Measurements from ENCODE around the gene RABGGTA.

DNA sequence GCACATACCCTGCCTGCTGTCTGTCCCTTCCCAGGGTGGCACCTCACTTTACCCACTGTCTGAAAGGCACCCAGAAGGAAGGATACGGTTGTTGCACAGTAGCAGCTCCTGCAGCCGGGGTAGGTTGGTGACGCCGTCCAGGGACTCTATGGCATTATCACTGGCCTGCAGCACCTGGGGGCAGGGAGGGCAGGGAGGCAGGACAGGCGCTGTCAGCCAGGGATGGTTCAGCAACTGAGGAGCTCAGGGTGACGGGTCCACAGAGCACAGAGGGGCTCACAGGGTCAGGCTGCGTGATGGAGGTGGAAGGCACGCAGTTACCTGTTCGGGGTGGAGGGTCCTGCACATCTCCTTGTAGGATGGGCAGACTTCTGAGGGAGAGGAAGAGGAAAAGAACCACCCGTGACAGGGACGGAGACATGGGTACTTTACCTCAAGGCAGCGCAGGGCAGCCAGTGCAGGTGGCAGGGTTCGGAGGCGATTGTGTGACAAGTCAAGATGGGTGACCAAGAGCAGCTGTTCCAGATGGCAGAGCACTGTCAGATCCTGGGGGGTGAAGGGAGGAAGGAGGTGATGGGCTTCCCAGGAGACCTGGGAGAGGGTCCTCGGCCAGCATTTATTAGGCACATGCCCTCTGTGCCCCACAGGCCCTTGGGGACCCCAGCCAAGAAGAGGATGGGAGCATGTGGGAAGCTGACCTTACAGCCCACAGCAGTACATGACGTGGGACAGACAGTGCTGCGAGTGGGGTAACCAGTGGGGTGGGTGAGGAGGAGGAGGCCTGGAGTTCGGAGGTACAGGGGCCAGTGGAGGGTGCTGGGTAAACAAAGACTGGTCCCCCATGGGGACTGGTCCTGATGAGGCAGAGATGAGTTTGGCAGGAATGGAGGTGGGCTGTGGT lies 4.8 kb downstream of the RABGGTA start:
- TF ChIP-seq EZH2phosphoT487 (IDR thresholded peaks at IDR 0.05; ENCODE audit: insufficient read depth, low read depth) (no peak), EZH2 (IDR thresholded peaks at IDR 0.05; ENCODE audit: insufficient read depth, poor library complexity, severe bottlenecking) (no peak)

All from GM23248 (cell line).